GM18519 (cell line): ENCODE data around the gene GP5.

ENCODE experiments used
- ATAC-seq: cut with Tn5 transposase; IDR thresholded peaks from one replicate; pipeline ENCODE4 v1.9.1; 2021; ENCODE audit warnings: mild to moderate bottlenecking, moderate library complexity; ENCODE audit not compliant: unreplicated experiment, low FRiP score

Gene GP5

DNA sequence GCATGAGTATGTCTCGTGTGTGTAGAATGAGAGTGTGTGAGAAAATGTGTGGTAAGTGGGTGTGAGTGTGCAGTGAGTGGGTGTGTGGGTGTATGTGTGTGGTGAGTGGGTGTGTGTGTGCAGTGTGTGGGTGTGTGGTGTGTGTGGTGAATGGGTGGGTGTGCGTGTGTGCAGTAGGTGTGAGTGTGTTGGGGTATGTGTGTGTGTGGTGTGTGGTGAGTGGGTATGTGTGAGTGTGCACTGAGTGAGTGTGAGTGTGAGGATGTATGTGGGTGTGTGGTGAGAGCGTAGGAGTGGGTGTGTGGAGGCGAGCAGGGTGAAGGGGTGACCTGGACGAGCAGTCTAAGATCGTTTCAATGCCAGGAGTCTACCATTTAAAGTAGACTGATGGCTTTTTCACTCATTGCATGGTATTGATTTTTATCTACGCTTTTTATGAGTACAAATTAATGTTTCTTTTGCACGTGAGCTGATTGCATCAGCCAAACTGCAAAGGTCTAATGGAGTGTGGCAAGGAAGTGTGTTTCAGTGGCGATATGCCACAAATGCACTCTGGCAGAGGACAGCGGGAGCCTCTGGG, 46.3 kb downstream of the GP5 start:
- ATAC-seq: no peak

DNA sequence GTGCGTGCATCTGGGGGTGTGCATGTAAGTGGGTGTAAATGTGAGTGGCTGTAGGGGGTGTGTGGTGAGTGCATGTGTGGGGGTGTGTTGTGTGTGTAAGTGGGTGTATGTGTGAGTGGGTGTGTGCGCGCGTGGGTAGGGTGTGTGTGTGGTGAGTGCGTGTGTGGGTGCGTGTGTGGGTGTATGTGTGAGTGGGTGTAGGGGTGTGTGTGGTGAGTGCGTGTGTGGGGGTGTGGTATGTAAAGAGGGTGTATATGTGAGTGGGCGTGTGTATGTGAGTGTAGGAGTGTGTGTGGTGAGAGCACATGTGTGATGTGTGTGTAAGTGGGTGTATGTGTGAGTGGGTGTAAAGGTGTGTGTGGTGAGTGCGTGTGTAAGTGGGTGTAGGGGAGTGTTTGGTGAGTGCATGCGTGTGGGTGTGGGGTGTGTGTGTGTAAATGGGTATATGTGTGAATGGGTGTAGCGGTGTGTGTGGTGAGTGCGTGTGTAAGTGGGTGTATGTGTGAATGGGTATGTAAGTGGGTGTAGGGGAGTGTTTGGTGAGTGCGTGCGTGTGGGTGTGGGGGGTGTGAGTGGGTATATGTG, 47.0 kb downstream of the GP5 start:
- no peak for ATAC-seq

DNA sequence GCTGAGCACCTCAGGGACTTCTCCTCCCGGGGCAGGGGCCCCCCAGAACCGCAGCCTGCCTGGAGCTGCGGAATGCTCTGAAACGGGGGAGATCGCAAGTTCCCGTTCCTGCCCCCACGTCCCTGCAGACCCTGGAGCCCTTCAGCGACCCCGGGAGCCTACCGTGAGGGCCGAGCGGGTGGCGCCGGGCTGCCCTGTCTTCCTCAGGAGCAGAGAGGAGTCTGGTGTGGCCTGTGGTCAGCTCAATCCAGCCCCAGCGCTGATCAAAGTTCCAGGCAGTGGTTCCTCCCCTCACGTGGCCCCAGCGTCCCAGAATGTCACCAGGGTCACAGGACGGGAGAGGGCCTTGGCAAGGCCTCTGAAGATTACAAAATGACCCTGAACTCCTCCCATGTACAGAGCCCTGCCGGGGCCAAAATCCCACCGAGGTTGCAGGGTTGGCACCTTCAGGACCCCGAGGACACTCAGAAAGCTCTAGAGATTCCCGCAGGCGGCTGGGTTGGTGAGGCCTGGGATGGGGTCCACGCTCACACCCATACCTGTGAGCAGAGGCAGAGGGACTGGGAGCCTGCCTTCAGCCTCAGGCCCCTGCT, 47.9 kb downstream of the GP5 start, which contains the start of gene CPN2:
Gene CPN2 (minus strand): TSS at position 249 of the 593 bp plus-strand sequence. CDS start 8,626 bp downstream, outside the sequence.
- no peak for ATAC-seq

DNA sequence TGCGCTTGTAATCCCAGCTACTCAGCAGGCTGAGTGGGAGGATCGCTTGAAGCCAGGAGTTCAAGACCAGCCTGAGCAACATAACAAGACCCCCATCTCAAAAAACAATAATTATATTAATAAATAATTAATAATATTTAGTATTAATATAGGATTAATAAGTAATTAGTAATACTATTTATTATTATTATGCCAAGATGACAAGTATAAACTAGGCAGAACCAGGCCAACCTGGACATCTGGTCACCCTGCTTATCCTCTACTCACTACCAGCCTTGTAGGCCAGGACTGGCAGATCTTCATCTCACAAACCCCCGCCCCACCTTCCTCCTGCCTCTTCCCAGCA, 48.4 kb downstream of the GP5 start:
- no peak for ATAC-seq

DNA sequence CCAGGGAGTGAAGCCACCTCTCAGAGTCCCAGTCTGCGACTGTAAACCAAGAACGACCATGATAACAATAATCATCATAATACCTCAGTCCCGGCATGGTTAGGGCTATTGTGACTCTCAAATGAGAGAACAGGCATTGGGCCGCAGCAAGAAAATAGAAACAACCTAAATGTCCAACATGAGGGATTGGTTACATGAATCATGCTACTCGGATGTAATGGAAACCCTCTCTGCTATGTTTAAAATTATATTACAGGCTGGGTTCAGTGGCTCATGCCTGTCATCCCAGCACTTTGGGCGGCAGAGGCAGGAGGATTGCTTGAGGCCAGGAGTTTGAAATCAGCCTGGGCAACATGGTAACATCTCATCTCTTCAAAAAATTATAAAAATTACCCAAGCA, 50.7 kb downstream of the GP5 start:
- no peak for ATAC-seq

DNA sequence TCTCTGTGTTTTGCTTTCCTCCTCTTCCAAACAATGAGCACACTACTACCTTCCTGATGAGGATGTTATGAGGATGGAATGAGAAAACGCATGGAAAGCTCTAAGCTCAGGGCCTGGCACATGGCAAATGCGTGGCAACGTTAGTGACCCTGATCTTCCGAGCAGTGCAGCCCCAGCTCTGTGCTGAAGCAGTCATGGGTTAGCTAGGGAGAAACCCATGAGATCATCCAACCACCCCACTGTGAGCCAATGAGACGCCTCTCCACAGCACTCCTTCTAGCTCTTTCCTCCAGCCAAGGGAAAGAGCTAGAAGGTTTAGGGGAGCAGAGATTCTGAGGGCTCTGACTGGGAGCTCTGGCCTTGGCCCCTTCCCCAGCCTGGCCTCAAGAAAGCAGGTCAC, 52.4 kb downstream of the GP5 start:
- no peak for ATAC-seq

DNA sequence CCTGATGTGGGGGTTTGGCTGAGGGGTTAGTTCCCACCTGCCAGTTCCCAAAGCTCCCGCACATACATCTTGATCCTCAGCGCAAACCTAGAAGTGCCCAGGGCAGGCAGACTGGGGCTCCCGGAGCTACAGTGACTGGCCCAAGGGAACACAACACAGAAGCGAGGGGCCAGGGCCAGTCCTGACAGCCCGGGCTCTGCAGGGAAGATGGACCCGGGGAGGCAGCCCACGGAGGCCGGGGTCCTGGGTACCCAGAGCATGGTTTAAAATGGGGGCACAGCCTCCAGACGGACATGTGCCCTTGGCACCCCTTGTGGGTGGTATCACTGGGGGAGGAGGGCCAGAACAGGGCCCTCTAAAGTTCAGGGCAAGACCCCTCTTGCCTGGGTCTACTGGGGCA, 53.0 kb downstream of the GP5 start:
- ATAC-seq: no peak
